ENCODE measurements around the gene TMEM116.
"Not testable (repeated sequence)": the region's sequence is repeated elsewhere in the genome, so short reads cannot be mapped to it uniquely, and the experiment has no call there.

- TF ChIP-seq EZH2 (IDR thresholded peaks at IDR 0.05; ENCODE audit: low read length); CTCF (optimal IDR thresholded peaks at IDR 0.05 in 1 of 3, IDR thresholded peaks at IDR 0.05 in 1 of 3, conservative IDR thresholded peaks at IDR 0.05 in 1 of 3; ENCODE audit: extremely low read depth in 1 of 3, insufficient read depth in 2 of 3, low read length in 3 of 3): not testable (repeated sequence)
Observed at GRCh38 chr12:111999129-111999528, 13.8 kb downstream of the TMEM116 start.
